Fibroblast of pulmonary artery (primary cell): ENCODE measurements around the gene RNF121.

Source experiments
- DNase-seq: peaks from one replicate; pipeline ENCODE4 v3.0.0-alpha.2; 2010; ENCODE audit warnings: low read depth
- H3K4me3 ChIP-seq: replicated peaks from 2 replicates; pipeline ENCODE4 v1.5.1; 2011; ENCODE audit warnings: low read depth, mild to moderate bottlenecking, control low read depth, low read length, moderate library complexity
- CTCF ChIP-seq: IDR thresholded peaks from 2 replicates; pipeline ENCODE4 v1.5.1; 2011; ENCODE audit warnings: mild to moderate bottlenecking, control low read depth, low read length, inconsistent platforms; ENCODE audit errors: missing control alignments

RNF121 gene

GRCh38 chr11:71931245-71931602 lies 2.4 kb downstream of the RNF121 start:
- no peak for TF ChIP-seq CTCF
- H3K4me3 ChIP-seq, result no peak overlapping the region
- no peak for DNase-seq

GRCh38 chr11:71933141-71933933 lies 4.5 kb downstream of the RNF121 start:
- no peak for TF ChIP-seq CTCF
- no peak for DNase-seq
- no peak overlapping the region for H3K4me3 ChIP-seq

GRCh38 chr11:71934213-71934612 lies 5.4 kb downstream of the RNF121 start:
- TF ChIP-seq CTCF, result no peak
- no peak overlapping the region for H3K4me3 ChIP-seq
- DNase-seq, result no peak

- no peak overlapping the region for H3K4me3 ChIP-seq
- TF ChIP-seq CTCF, result no peak
- no peak for DNase-seq
Measured at GRCh38 chr11:71935338-71935925, 6.6 kb downstream of the RNF121 start.

- DNase-seq, result peak; percentile 69
- TF ChIP-seq CTCF, result no peak
- H3K4me3 ChIP-seq, result no peak overlapping the region
Measured at GRCh38 chr11:71936825-71937224, 8.0 kb downstream of the RNF121 start.

GRCh38 chr11:71937826-71938225 lies 9.0 kb downstream of the RNF121 start:
- no peak for TF ChIP-seq CTCF

More at GRCh38 chr11:71937826-71938225, 9.0 kb downstream of the RNF121 start:
- H3K4me3 ChIP-seq, result no peak overlapping the region
- peak; percentile 35 for DNase-seq
